Colonic mucosa (tissue), 4 donors: ENCODE results near the gene SLC16A11. TPM values are rescaled to one million over a fixed set of nuclear protein-coding genes. Genes with fewer than 3 reads are reported as not detected.

Experiments used
- DNase-seq: peaks from one replicate; pipeline ENCODE4 v3.0.0-alpha.2; 2020
- H3K27ac ChIP-seq: fragments of 200-600 bp; one replicate; pipeline ENCODE4 v1.8.0; 2021
- H3K27me3 ChIP-seq: fragments of 200-600 bp; one replicate; pipeline ENCODE4 v1.8.0; 2021
- H3K36me3 ChIP-seq: fragments of 200-600 bp; one replicate; pipeline ENCODE4 v1.8.0; 2021
- H3K4me1 ChIP-seq: fragments of 200-600 bp; one replicate; pipeline ENCODE4 v1.8.0; 2021; ENCODE audit warnings: mild to moderate bottlenecking
- H3K4me3 ChIP-seq: fragments of 200-600 bp; one replicate; pipeline ENCODE4 v1.8.0; 2021
- H3K9ac ChIP-seq, 2 donors: one replicate each; pipeline ENCODE4 v1.7.0; 2013; ENCODE audit warnings: control low read depth in 2 of 2, low read depth in 2 of 2, low read length in 2 of 2
- H3K9me3 ChIP-seq: fragments of 200-600 bp; one replicate; pipeline ENCODE4 v1.8.0; 2021
- intact Hi-C: fragments of 100-400 bp; cut with DNase I; formaldehyde crosslinking; loops from one replicate; pipeline ENCODE4 v1.14.1; 2022
- total RNA-seq, 2 donors: library from RNA; stranded (reverse); fragmentation: NEBNext Ultra II Directional in 1 of 2; extraction: Animal tissue kit (Norgen Biotek cat#: 25700) in 1 of 2; gene quantifications; one replicate each; pipeline ENCODE4 v1.2.1, GENCODE V29; 2021
- TF ChIP-seq, protein P1 (sequence below): fragments of 200-600 bp; IDR thresholded peaks from one replicate; pipeline ENCODE4 v1.8.0; 2022; ENCODE audit warnings: antibody characterized with exemption, mild to moderate bottlenecking
- donor health status: healthy.
- donor health status: DM: no; HTN: no; CAD: no.
- donor health status: DM: no; HTN: no; CAD: no.

SLC16A11 gene
- total RNA-seq, 2 donors from 2014 or later, result 0.22 to 0.40 TPM

DNA sequence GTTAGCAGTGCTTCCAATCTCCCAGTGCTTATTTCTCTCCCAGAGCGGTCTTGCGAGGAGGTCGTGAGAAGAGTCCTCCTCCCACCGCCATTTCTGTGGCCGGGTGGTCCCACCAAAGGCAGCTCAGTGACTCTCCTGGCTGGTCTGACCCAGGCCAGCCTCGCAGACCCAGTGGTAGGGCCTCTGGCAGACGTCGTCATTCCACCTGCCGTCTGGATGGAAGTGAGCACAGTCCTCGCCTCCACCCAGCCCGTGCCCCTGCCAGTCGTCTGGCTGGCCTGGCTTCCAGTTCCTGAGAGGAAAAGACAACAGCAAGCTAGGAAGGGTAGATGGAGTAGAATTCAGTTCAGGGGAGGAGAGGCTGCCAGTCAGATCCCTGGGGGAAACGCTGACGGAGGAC, 31.0 kb upstream of the SLC16A11 start:
- no peak for DNase-seq
- Histone ChIP-seq H3K4me3 (no peak overlapping the region), H3K27me3 (no peaks in the 10 kb centered on the region), H3K27ac (no peak overlapping the region), H3K36me3 (no peaks in the 10 kb centered on the region), H3K9me3 (no peaks in the 10 kb centered on the region), H3K4me1 (no peaks in the 10 kb centered on the region), H3K9ac (no peak overlapping the region)
- TF ChIP-seq, protein P1, sequence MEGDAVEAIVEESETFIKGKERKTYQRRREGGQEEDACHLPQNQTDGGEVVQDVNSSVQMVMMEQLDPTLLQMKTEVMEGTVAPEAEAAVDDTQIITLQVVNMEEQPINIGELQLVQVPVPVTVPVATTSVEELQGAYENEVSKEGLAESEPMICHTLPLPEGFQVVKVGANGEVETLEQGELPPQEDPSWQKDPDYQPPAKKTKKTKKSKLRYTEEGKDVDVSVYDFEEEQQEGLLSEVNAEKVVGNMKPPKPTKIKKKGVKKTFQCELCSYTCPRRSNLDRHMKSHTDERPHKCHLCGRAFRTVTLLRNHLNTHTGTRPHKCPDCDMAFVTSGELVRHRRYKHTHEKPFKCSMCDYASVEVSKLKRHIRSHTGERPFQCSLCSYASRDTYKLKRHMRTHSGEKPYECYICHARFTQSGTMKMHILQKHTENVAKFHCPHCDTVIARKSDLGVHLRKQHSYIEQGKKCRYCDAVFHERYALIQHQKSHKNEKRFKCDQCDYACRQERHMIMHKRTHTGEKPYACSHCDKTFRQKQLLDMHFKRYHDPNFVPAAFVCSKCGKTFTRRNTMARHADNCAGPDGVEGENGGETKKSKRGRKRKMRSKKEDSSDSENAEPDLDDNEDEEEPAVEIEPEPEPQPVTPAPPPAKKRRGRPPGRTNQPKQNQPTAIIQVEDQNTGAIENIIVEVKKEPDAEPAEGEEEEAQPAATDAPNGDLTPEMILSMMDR, result no peak
- intact Hi-C loops, result no loop called here

DNA sequence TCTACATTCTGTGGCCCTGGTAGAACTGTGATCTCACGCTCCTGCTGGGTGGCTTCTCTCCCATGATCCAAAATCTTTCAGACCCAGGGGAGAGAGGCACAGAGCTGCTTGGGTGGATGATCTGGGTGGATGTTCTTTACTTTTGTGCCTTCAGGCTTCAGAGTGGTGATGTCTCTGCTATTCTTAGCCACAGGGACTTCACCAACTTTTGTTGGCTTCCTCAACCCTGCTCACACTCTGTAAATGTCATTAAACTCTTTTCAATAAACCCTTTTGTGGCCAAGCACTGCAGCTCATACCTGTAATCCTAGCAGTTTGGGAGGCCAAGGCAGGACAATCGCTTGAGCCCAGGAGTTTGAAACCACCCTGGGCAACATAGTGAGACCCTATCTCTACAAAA, 28.5 kb upstream of the SLC16A11 start:
- no peaks in the 10 kb centered on the region for H3K9me3 ChIP-seq
- intact Hi-C loops, result no loop called here
- no peak overlapping the region for H3K27ac ChIP-seq
- TF ChIP-seq, protein P1, result no peak
- H3K9ac ChIP-seq, result no peak overlapping the region
- H3K36me3 ChIP-seq, result no peaks in the 10 kb centered on the region
- H3K4me3 ChIP-seq, result no peak overlapping the region
- DNase-seq, result no peak
- H3K27me3 ChIP-seq, result no peaks in the 10 kb centered on the region
- no peaks in the 10 kb centered on the region for H3K4me1 ChIP-seq

DNA sequence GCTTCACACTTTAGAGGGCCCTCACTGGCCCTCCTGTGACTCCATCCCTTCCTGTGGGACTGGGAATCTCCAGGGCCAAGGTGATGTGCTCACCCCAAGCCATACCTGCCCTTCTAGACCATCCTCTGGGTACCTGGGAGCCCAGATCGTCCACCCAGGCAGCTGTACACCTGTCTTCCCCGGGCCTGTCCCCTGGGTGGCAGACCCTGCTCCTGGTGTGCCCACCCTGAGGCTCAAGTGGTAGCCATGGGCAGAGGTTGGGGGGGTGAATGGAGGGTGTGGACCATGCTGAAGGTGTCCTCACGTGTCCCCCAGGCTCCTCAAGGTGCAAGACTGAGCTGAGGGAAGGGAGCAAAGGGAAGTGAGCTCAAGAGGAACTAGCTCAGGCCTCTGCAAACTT, 26.8 kb upstream of the SLC16A11 start:
- no peaks in the 10 kb centered on the region for H3K4me1 ChIP-seq
- no peak for DNase-seq
- H3K36me3 ChIP-seq, result no peaks in the 10 kb centered on the region
- H3K27me3 ChIP-seq, result no peaks in the 10 kb centered on the region
- intact Hi-C loops, result no loop called here
- H3K9ac ChIP-seq, result no peak overlapping the region
- H3K9me3 ChIP-seq, result no peaks in the 10 kb centered on the region
- H3K4me3 ChIP-seq, result no peak overlapping the region
- no peak overlapping the region for H3K27ac ChIP-seq
- TF ChIP-seq, protein P1, result no peak

DNA sequence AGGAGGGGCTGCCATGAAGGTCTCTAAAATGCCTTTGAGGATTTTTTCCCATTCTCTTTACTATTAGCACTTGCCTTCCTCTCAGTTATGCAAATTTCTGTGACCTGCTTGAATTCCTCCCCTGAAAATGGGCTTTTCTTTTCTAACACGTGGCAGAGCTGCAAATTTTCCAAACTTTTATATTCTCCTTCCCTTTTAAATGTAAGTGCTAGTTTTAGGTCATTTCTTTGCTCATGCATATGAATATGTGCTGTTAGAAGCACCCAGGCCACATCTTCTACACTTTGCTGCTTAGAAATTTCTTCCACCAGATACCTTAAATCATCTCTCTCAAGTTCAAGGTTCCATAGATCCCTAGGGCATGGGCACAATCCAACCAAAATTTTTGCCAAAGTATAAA, 24.4 kb upstream of the SLC16A11 start:
- Histone ChIP-seq H3K4me1 (no peaks in the 10 kb centered on the region), H3K27ac (no peak overlapping the region), H3K27me3 (no peaks in the 10 kb centered on the region), H3K9ac (no peak overlapping the region), H3K9me3 (no peaks in the 10 kb centered on the region), H3K36me3 (no peaks in the 10 kb centered on the region), H3K4me3 (no peak overlapping the region)
- TF ChIP-seq, protein P1, result no peak
- intact Hi-C loops, result no loop called here
- DNase-seq, result no peak

DNA sequence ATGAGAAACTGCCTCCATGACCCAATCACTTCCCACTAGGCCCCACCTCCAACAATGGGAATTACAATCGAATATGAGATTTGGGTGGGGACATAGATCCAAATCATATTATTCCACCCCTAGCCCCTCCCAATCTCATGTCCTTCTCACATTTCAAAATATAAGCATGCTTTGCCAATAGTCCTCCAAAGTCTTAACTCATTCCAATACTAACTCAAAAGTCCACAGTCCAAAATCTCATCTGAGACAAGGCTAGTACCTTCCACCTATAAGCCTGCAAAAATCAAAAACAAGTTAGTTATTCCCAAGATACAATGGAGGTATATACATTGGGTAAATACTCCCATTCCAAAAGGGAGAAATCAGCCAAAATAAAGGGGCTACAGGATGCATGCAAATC, 23.3 kb upstream of the SLC16A11 start:
- Histone ChIP-seq H3K27ac (no peak overlapping the region), H3K4me1 (no peaks in the 10 kb centered on the region), H3K9me3 (no peaks in the 10 kb centered on the region), H3K9ac (no peak overlapping the region), H3K36me3 (no peaks in the 10 kb centered on the region), H3K27me3 (no peaks in the 10 kb centered on the region), H3K4me3 (no peak overlapping the region)
- TF ChIP-seq, protein P1, result no peak
- intact Hi-C loops, result no loop called here
- no peak for DNase-seq

DNA sequence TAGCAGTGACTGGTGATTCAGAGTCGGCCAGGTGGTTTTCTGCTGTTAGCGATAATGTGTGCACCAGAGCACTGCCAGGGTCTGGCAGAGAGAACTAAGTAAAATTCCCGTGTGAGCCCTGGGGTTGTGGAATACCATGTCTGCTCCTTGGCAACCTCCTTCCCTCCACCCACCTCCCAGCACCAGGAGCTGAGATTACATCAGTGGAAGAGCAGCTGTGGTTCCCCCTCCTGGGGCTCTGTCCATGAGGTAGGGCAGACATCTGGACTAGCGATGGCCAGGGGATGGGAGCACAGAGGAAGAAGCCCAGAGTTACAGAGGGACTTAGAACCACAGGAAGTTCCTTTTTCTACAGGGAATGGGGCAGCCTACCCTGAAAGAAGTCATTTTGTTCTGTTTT, 20.4 kb upstream of the SLC16A11 start:
- Histone ChIP-seq H3K9me3 (no peaks in the 10 kb centered on the region), H3K4me3 (no peak overlapping the region), H3K27ac (no peak overlapping the region), H3K9ac (no peak overlapping the region), H3K36me3 (no peaks in the 10 kb centered on the region), H3K27me3 (no peaks in the 10 kb centered on the region), H3K4me1 (no peaks in the 10 kb centered on the region)
- no peak for DNase-seq
- intact Hi-C loops, result no loop called here
- TF ChIP-seq, protein P1, result no peak
